IPS-18a (cell line): ENCODE data around the gene ARFGEF2.

Experiments used
- H3K27ac ChIP-seq: one replicate; pipeline ENCODE4 v1.5.1; 2013; ENCODE audit warnings: low read length
- H3K27me3 ChIP-seq: one replicate; pipeline ENCODE4 v1.6.1; 2013; ENCODE audit warnings: mild to moderate bottlenecking, low read length; ENCODE audit not compliant: control insufficient read depth, insufficient read depth
- H3K36me3 ChIP-seq: one replicate; pipeline ENCODE4 v1.6.1; 2013; ENCODE audit warnings: low read depth, low read length; ENCODE audit not compliant: control insufficient read depth
- H3K4me1 ChIP-seq: one replicate; pipeline ENCODE4 v1.6.1; 2013; ENCODE audit warnings: low read depth, low read length; ENCODE audit not compliant: control insufficient read depth
- H3K4me3 ChIP-seq: one replicate; pipeline ENCODE4 v1.5.1; 2013; ENCODE audit warnings: low read length
- H3K9ac ChIP-seq: one replicate; pipeline ENCODE4 v1.6.1; 2013; ENCODE audit warnings: mild to moderate bottlenecking, low read length, moderate library complexity
- H3K9me3 ChIP-seq: one replicate; pipeline ENCODE4 v1.6.1; 2013; ENCODE audit warnings: low read depth, low read length; ENCODE audit not compliant: control insufficient read depth

Gene ARFGEF2

GRCh38 chr20:48921168-48921882, at the start of gene ARFGEF2:
Gene ARFGEF2, plus strand, starts transcription at chr20:48921711. Its CDS starts 179 bp downstream, at chr20:48921890.
- Histone ChIP-seq H3K27me3 (no peaks in the 10 kb centered on the region), H3K36me3 (no peaks in the 10 kb centered on the region), H3K9me3 (no peaks in the 10 kb centered on the region), H3K27ac (peak within 1 kb of the TSS; percentile 80), H3K4me1 (peaks cover 8% of the 10 kb centered on the region), H3K9ac (peak within 1 kb of the TSS; percentile 82), H3K4me3 (peak within 1 kb of the TSS; percentile 84)

GRCh38 chr20:48875233-48875913, 46.1 kb upstream of the ARFGEF2 start:
- Histone ChIP-seq H3K4me3 (no peak overlapping the region), H3K27me3 (no peaks in the 10 kb centered on the region), H3K9me3 (no peaks in the 10 kb centered on the region), H3K9ac (no peak overlapping the region), H3K27ac (no peak overlapping the region), H3K36me3 (no peaks in the 10 kb centered on the region), H3K4me1 (no peaks in the 10 kb centered on the region)

DNA sequence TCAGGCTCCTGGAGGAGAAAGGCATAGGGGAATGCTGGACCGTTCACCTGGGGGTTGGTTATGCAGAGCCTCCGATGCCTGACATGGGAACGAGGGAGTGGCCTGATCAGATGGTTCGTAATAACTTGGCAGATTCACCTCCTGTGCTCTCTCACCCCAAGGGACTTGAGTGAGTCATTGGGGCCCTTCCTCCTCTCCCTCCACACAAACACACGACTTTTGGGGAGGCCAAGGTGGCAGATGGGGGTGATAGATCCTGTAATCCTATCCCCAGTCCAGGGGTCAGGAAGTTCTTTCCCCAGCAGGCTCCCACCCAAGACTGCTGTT, 45.6 kb upstream of the ARFGEF2 start:
- no peaks in the 10 kb centered on the region for H3K27me3 ChIP-seq
- no peak overlapping the region for H3K9ac ChIP-seq
- no peaks in the 10 kb centered on the region for H3K4me1 ChIP-seq
- H3K4me3 ChIP-seq = no peak overlapping the region
- H3K36me3 ChIP-seq = no peaks in the 10 kb centered on the region
- H3K27ac ChIP-seq = no peak overlapping the region
- no peaks in the 10 kb centered on the region for H3K9me3 ChIP-seq

DNA sequence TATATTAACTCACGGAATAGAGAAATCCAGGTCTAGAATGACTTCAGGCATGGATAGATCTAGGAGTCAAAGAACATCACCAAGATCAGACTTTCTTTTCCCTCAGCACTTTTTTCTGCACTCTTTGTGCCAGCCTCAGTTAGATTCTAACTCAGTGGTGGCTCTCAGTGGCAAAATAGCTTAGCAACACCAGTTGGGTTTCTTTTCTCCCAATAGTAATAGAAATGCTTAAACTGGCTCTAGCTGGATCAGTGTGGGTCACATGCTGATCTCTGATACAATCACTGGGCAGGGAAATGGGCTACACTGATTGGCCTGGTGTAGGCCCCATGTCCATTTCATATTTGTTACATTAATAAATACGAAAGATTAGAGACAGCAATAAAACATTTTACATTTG, 44.2 kb upstream of the ARFGEF2 start:
- H3K9ac ChIP-seq = no peak overlapping the region
- H3K27me3 ChIP-seq = no peaks in the 10 kb centered on the region
- no peaks in the 10 kb centered on the region for H3K4me1 ChIP-seq
- H3K36me3 ChIP-seq = no peaks in the 10 kb centered on the region
- H3K9me3 ChIP-seq = no peaks in the 10 kb centered on the region
- H3K27ac ChIP-seq = no peak overlapping the region
- H3K4me3 ChIP-seq = no peak overlapping the region

DNA sequence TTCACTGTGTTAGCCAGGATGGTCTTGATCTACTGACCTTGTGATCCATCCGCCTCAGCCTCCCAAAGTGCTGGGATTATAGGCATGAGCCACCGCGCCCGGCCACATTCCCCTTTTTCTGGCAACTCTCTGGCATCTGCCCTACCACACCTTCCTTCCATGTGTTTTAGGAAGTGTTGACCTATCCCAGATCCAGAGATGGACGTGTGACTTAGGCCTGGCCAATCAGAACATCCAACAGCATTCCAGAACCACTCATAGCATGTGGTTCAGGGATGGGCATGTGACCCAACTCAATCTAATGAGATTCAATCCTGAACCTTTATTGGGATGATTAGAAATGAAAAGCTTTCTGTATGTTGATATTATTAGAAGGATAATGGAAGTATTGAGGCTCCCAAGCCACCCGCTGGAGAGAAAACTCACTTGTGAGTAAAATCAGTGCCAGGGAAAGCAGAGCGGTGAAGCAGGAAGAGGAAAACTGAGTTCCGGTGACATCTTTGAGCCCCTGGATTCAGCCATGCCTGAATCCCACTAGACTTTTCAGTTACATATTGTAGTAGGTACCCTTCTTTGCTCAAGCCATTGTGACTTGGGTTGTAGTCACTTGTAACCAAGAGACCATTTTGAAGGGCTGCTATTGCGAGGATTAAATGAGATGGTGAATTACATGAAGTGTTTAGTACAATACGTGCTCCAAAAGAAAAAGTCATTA, 42.8 kb upstream of the ARFGEF2 start:
- Histone ChIP-seq H3K27me3 (no peaks in the 10 kb centered on the region), H3K36me3 (no peaks in the 10 kb centered on the region), H3K4me3 (no peak overlapping the region), H3K4me1 (no peaks in the 10 kb centered on the region), H3K27ac (no peak overlapping the region), H3K9me3 (no peaks in the 10 kb centered on the region), H3K9ac (no peak overlapping the region)

DNA sequence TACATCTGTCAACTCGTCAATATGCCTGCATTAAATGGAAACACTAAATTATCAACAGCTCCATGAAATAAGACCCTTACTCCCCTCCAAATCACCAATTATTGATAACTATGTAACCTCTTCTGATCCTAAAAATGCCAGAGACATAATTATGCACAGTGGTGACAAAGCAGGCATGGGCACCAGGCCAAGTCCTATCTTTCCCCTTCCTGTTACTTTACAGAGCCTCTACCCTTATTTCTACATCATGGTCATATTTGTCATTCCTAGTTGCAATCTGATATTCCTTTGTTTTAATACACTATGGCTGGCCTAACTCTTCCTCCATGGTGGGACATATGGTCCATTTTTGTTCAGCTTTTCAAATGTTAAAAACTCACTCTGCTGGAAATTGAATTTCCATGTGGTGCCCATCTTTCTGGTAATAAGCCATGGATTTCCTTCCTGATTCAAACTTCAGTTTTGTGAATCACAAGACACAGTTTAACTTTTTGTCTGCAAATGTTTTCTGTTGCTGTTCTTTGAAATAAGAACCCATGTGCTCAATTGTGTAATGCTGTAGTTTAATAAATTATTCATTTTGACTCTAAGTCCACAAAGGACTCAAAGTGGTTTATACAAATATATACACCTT, 41.8 kb upstream of the ARFGEF2 start:
- no peak overlapping the region for H3K9ac ChIP-seq
- no peak overlapping the region for H3K27ac ChIP-seq
- no peaks in the 10 kb centered on the region for H3K9me3 ChIP-seq
- no peaks in the 10 kb centered on the region for H3K27me3 ChIP-seq
- H3K4me1 ChIP-seq = no peaks in the 10 kb centered on the region
- no peak overlapping the region for H3K4me3 ChIP-seq
- no peaks in the 10 kb centered on the region for H3K36me3 ChIP-seq

DNA sequence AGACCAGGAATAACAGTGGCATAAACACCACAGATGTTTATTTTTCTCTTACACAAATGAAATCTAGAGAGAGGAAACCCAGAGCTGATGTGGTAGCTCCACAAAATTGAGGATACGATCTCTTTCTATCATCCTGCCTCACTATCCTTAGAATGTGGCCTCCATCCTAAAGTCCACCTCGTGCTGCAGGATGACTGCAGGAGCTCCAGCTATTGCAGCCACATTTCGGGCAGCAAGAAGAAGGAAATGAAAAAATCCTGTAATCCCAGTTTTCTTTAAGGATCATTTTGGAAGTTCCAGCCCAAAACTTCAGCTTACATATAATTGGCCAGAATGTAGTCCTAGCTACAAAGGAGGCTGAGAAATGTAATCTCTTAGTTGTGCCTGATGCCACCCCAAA, 41.2 kb upstream of the ARFGEF2 start:
- H3K27me3 ChIP-seq = no peaks in the 10 kb centered on the region
- H3K27ac ChIP-seq = no peak overlapping the region
- no peak overlapping the region for H3K4me3 ChIP-seq
- H3K9ac ChIP-seq = no peak overlapping the region
- H3K9me3 ChIP-seq = no peaks in the 10 kb centered on the region
- no peaks in the 10 kb centered on the region for H3K4me1 ChIP-seq
- no peaks in the 10 kb centered on the region for H3K36me3 ChIP-seq

- no peak overlapping the region for H3K9ac ChIP-seq
- no peak overlapping the region for H3K4me3 ChIP-seq
- H3K36me3 ChIP-seq = no peaks in the 10 kb centered on the region
- H3K9me3 ChIP-seq = no peaks in the 10 kb centered on the region
- H3K4me1 ChIP-seq = no peaks in the 10 kb centered on the region
- H3K27me3 ChIP-seq = no peaks in the 10 kb centered on the region
- H3K27ac ChIP-seq = no peak overlapping the region
These were observed 40.4 kb upstream of the ARFGEF2 start for GRCh38 chr20:48880981-48881657.

DNA sequence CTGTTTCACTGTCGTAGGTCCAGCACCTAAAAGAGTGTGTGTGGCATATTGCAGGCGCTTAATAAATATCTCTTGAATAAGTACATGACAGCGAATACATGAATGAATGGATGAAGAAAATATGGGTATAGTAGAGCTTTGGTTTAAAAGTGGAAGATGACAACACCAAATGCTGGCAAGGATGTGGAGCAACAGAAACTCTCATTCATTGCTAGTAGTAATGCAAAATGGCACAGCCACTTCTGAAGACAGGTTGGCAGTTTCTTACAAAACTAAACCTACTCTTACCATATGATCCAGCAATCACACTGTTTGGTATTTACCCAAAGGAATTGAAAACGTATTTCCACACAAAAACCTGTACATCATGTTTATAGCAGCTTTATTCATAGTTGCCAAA, 36.3 kb upstream of the ARFGEF2 start:
- H3K27me3 ChIP-seq = no peaks in the 10 kb centered on the region
- H3K4me3 ChIP-seq = no peak overlapping the region
- no peaks in the 10 kb centered on the region for H3K9me3 ChIP-seq
- no peaks in the 10 kb centered on the region for H3K36me3 ChIP-seq
- H3K27ac ChIP-seq = no peak overlapping the region
- no peak overlapping the region for H3K9ac ChIP-seq
- H3K4me1 ChIP-seq = no peaks in the 10 kb centered on the region

- Histone ChIP-seq H3K9ac (no peak overlapping the region), H3K4me1 (no peaks in the 10 kb centered on the region), H3K27me3 (no peaks in the 10 kb centered on the region), H3K9me3 (no peaks in the 10 kb centered on the region), H3K36me3 (no peaks in the 10 kb centered on the region), H3K4me3 (no peak overlapping the region), H3K27ac (no peak overlapping the region)
These were observed 35.3 kb upstream of the ARFGEF2 start for GRCh38 chr20:48886194-48886593.

- H3K9ac ChIP-seq = no peak overlapping the region
- no peak overlapping the region for H3K4me3 ChIP-seq
- H3K27ac ChIP-seq = no peak overlapping the region
- H3K36me3 ChIP-seq = no peaks in the 10 kb centered on the region
- H3K9me3 ChIP-seq = no peaks in the 10 kb centered on the region
- no peaks in the 10 kb centered on the region for H3K27me3 ChIP-seq
- no peaks in the 10 kb centered on the region for H3K4me1 ChIP-seq
These were observed 34.7 kb upstream of the ARFGEF2 start for GRCh38 chr20:48886811-48887210.
